Hematopoietic multipotent progenitor cell treated with erythropoietin and hydrocortisone succinate and interleukin-3 and kit ligand, for 6 days (in vitro differentiated cells): ENCODE data around the gene RECQL5.
A peak's percentile ranks its signal among the peaks of the same experiment; 100 is the strongest.

Source experiments
- DNase-seq: peaks from one replicate; pipeline ENCODE4 v3.0.0-alpha.2; 2015

Gene RECQL5

DNA sequence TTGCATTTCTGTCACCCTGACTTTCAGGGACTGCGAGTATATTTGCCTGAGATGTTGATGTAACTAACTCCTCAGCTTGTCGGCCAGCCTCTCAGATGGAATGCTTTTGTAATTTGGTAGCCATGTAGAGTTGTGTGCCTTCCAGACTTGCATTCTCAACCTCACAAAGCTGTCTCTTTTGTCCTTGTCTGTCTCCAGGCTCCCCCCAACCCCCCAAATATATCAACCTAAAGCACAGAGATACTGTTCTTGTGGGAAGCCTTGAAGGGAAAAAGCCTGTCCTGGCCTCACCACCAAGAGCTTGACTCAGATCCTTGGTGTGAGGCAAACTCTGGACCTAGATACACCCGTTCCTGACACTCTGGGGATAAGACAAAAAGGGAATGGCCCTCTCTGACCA, 18.5 kb upstream of the RECQL5 start:
- DNase-seq, result no peak

GRCh38 chr17:75684924-75685323, 18.0 kb upstream of the RECQL5 start:
- DNase-seq, result no peak

GRCh38 chr17:75684249-75684648, 17.3 kb upstream of the RECQL5 start:
- DNase-seq, result no peak

DNA sequence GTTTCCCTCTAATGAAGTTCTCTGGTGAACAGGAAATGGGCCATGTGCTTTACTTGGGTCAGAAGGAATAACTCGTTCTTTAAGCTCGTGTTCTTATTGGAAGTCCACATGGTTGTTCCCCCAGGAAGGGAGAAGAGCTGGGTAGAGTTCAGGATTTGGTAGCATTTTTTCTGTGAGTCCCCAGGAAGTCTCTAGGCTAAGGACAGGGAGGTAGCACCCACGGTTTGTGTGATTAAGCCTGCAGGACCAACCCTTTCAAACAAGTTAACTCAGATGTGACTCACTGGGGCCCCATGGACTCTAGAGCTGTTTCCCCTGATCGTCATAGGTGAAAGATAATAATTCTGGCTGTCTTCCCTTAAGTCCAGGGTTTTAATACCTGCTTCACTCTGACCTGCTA, 16.6 kb upstream of the RECQL5 start:
- no peak for DNase-seq

GRCh38 chr17:75681289-75681688, 14.3 kb upstream of the RECQL5 start:
- no peak for DNase-seq

DNA sequence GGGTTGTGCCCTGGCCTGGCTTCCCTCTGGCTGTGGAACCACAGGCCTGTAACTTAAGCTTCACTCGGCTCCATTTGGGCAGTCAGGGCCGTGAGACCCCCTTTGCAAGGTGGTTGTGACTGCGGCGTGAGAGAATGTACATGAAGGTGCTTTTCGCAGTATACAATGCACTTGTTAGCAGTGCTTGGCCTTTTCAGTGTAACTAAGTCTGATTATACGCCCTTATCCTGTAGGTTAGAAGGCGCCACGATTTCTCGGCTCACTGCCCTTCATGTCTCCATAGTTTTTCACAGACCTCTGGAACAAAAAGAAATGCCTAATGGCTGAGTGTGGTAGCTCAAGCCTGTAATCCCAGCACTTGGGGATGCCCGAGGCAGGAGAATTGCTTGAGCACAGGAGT, 13.5 kb upstream of the RECQL5 start:
- no peak for DNase-seq

DNA sequence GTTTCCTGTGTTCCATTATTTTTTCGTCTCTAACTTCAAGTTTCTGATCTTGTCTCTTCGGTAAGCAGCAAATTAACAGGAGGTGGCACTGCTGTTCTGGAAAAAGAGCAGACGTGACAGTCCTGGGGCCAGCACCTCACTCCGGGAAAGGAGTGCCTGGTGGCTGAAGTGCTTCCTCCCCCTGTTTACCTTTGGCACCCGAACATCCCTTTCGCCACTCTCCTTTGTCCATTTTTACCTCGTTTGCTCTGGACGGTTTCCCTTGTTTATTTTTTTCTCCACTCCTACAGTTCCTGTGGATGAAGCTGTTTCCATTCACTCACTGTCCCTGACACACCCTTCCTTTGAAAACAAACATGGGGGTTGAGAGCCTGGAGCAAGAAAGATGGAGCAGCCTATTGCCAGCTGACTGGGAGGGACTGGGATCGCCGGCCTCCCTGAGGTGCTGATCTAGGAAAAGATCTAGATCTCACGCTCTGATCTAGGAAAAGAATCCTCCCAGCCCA, 12.8 kb upstream of the RECQL5 start:
- no peak for DNase-seq

DNA sequence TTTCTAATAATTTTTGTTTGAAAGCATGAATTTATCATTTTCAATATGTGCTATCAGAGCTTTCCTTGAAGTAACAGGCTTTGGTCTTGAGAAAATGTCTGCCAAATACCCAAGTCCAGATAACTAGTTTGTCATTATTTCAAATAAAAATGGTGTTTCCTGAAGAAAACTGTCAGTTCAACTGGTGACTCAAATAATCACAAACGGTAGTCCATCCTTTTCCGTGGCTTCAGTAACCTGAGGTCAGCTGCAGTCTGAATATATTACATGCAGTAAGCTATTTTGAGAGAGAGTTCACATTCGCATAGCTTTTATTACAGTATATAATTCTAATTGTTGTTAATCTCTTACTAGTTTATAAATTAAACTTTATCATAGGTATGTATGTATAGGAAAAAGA, 9.5 kb upstream of the RECQL5 start:
- no peak for DNase-seq

DNA sequence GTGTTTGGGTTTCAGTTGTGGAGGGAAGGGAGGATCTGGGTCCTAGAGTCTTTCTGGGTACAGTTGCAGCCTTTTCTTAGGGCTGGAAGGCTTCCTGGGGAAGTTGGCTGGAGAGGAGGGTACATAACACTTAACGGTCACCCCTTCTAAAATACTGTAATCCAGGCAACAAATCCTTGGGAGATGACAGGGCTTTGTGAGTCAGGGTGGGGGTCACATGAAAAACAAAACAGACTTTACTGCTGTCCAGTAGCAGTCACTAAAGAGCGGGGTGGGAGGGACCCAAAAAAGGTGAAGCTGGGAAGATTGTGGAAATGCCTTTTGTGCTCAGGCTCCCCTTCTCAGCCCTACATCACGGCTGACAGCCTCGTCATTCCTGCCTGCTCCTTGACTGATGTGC, 6.5 kb upstream of the RECQL5 start:
- no peak for DNase-seq

GRCh38 chr17:75672011-75672410, 5.1 kb upstream of the RECQL5 start:
- no peak for DNase-seq

DNA sequence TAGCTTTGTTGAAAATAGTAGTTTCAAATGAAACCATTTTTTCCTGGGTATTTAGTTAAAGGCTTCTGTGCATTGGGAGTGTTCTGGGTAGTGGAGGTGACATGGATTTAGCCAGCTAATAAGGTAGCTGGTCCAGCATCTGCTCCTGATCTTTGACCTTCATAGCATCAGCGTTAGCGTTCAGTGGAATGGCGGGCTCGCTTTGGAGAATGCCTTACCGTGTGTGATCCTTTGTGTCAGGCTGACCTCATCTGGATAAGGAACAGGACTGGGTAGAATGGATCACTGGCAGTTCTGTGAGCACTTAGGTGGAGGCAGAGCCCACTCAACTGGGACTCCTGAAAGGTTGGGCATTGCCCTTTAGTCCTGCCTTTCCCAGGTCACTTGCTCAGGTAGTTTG, 3.9 kb upstream of the RECQL5 start:
- no peak for DNase-seq

GRCh38 chr17:75668489-75668888, 1.5 kb upstream of the RECQL5 start:
- no peak for DNase-seq

- DNase-seq, result no peak
These were observed 871 bp upstream of the RECQL5 start for GRCh38 chr17:75667825-75668224.

GRCh38 chr17:75665981-75666380, 973 bp downstream of the RECQL5 start:
- no peak for DNase-seq

GRCh38 chr17:75664099-75664549, 2.8 kb downstream of the RECQL5 start:
- DNase-seq, result no peak

- no peak for DNase-seq
These were observed 4.4 kb downstream of the RECQL5 start for GRCh38 chr17:75662511-75662910.

- no peak for DNase-seq
These were observed 5.4 kb downstream of the RECQL5 start for GRCh38 chr17:75661531-75661930.

DNA sequence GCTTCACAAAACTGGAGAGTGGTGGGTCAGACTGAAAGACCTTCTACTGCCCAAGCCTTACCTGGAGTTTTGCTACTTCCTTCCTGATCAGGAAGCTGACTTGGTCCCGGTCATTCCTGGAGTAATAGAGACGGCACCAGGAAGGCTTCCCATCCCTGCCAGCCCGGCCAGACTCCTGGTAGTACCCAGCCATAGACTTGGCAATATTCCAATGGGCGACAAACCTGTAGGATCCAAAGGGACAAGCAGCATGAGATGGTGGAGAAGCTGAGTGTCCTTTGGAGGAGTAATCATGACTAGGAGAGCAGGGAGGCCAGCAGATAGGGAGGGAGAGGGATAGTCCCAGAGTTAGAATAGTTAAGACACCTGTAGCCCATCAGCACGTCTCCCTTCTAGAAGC, 8.7 kb downstream of the RECQL5 start:
- no peak for DNase-seq

- no peak for DNase-seq
These were observed 12.8 kb downstream of the RECQL5 start for GRCh38 chr17:75654176-75654575.

DNA sequence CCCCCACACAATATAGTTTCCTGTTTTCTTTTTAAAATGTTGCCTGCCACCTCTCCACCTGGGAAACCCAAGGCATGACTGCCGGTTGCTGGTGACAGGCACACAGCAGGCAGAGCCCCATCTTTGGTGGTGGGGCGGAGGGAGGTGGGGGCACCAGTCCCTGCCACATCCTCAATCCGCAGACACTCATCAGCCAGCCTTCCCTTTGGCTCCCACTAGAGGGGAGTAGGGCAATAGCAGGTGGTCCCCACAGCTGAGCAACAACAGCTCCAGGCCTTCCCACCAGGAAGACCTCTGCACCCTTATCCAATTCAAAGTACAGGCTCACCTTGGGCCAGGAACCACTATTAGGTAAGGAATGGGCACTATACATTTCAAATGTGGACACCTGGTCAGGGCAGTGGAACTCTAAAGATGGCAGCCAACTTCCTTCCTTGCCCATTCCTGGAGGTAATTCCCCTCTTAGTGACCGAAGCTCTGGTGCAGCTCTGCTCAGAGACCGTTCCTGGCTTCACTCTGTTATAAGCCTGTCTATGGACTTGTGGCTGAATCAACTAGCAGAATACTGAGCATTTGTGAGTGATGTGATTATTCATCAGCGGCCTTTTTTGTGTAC, 13.9 kb downstream of the RECQL5 start:
- peak; percentile 85 for DNase-seq

- DNase-seq, result no peak
These were observed 14.6 kb downstream of the RECQL5 start for GRCh38 chr17:75652341-75652740.

GRCh38 chr17:75650874-75651273, 16.1 kb downstream of the RECQL5 start:
- DNase-seq, result no peak

GRCh38 chr17:75649687-75650086, 17.3 kb downstream of the RECQL5 start:
- DNase-seq, result no peak

DNA sequence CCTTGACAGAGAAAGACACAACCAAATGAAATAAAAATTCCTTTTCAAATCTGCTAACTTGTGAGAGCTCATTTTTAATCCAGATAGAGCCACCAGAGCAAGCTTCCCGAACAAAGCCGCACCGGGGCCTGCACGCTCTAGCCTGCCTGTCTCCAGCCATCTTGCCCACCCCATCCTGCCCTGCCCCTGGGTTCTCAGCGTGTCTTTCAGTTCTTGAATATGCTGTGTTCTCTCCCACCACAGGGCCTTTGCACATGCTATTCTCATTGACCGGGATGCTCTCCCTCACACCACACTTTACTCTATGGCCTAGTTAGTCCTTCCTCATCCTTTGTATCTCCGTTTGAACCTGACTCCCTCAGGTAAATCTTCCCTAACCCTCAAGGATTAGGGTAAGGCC, 19.0 kb downstream of the RECQL5 start:
- no peak for DNase-seq

- DNase-seq, result no peak
These were observed 19.9 kb downstream of the RECQL5 start for GRCh38 chr17:75647061-75647460.

GRCh38 chr17:75646638-75646992, 20.3 kb downstream of the RECQL5 start:
- DNase-seq, result no peak
